Measurements from ENCODE around the gene CRAMP1. TPM values are rescaled to one million over a fixed set of nuclear protein-coding genes. Genes with fewer than 3 reads are reported as not detected.
A peak's percentile ranks its signal among the peaks of the same experiment; 100 is the strongest.
"Not testable (repeated sequence)": the region's sequence is repeated elsewhere in the genome, so short reads cannot be mapped to it uniquely, and the experiment has no call there.

CRAMP1 gene
- total RNA-seq, 2 donors from 2014 or later = 22.8 to 28.6 TPM

- H3K27ac Mint-ChIP-seq = no peak overlapping the region
- H3K27me3 Mint-ChIP-seq = no peaks in the 10 kb centered on the region
- no peaks in the 10 kb centered on the region for H3K9me3 ChIP-seq (ENCODE audit: control insufficient read depth, low read length, poor library complexity, severe bottlenecking)
- ATAC-seq = no peak
- no peak overlapping the region for H3K4me3 Mint-ChIP-seq
- no peaks in the 10 kb centered on the region for H3K36me3 Mint-ChIP-seq (ENCODE audit: low read depth)
- peaks cover 4% of the 10 kb centered on the region for H3K4me1 Mint-ChIP-seq
- DNase-seq = no peak
These were observed 79.8 kb downstream of the CRAMP1 start for GRCh38 chr16:1691956-1692355.

GRCh38 chr16:1696863-1697262 is 84.7 kb downstream of the CRAMP1 start:
- H3K4me1 Mint-ChIP-seq = no peaks in the 10 kb centered on the region
- no peaks in the 10 kb centered on the region for H3K27me3 Mint-ChIP-seq
- no peaks in the 10 kb centered on the region for H3K9me3 ChIP-seq (ENCODE audit: control insufficient read depth, low read length, poor library complexity, severe bottlenecking)
- DNase-seq = no peak
- no peak for ATAC-seq
- peaks cover 2% of the 10 kb centered on the region for H3K36me3 Mint-ChIP-seq (ENCODE audit: low read depth)
- peak overlapping the region; percentile 59 for H3K27ac Mint-ChIP-seq
- H3K4me3 Mint-ChIP-seq = no peak overlapping the region

DNA sequence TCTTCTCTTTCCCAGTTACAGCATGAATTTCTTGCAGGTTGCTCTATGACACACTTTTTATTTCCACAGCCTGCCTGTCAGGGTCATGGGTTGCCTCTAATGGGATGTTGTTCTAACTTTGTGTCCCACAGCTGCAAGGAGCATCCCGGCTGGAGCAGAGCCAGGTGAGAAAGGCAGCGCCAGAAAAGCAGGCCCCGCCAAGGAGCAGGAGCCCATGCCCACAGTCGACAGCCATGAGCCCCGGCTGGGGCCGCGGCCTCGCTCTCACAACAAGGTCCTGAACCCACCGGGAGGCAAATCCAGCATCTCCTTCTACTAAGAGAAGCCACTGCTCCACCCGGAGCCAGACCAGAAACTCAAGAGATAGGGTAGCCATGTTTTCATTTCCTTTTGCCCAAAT is 86.5 kb downstream of the CRAMP1 start:
- ATAC-seq = no peak
- Mint-ChIP-seq H3K36me3 (ENCODE audit: low read depth) (peaks cover 2% of the 10 kb centered on the region), H3K27ac (no peak overlapping the region), H3K4me3 (no peak overlapping the region), H3K4me1 (no peaks in the 10 kb centered on the region), H3K27me3 (no peaks in the 10 kb centered on the region)
- H3K9me3 ChIP-seq (ENCODE audit: control insufficient read depth, low read length, poor library complexity, severe bottlenecking) = no peaks in the 10 kb centered on the region
- no peak for DNase-seq

DNA sequence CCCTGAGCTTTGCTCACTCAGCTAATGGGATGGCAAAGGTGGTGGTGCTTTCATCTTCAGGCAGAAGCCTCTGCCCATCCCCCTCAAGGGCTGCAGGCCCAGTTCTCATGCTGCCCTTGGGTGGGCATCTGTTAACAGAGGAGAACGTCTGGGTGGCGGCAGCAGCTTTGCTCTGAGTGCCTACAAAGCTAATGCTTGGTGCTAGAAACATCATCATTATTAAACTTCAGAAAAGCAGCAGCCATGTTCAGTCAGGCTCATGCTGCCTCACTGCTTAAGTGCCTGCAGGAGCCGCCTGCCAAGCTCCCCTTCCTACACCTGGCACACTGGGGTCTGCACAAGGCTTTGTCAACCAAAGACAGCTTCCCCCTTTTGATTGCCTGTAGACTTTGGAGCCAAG is 88.1 kb downstream of the CRAMP1 start:
- no peak for ATAC-seq
- no peak for DNase-seq
- Mint-ChIP-seq H3K4me1 (no peaks in the 10 kb centered on the region), H3K27ac (no peak overlapping the region), H3K36me3 (ENCODE audit: low read depth) (peaks cover 2% of the 10 kb centered on the region), H3K27me3 (no peaks in the 10 kb centered on the region), H3K4me3 (no peak overlapping the region)
- H3K9me3 ChIP-seq (ENCODE audit: control insufficient read depth, low read length, poor library complexity, severe bottlenecking) = no peaks in the 10 kb centered on the region

- H3K4me3 Mint-ChIP-seq = no peak overlapping the region
- H3K4me1 Mint-ChIP-seq = peaks cover 5% of the 10 kb centered on the region
- H3K9me3 ChIP-seq (ENCODE audit: control insufficient read depth, low read length, poor library complexity, severe bottlenecking) = no peaks in the 10 kb centered on the region
- DNase-seq (no peak), ATAC-seq (no peak)
- no peak overlapping the region for H3K27ac Mint-ChIP-seq
- peaks cover 6% of the 10 kb centered on the region for H3K36me3 Mint-ChIP-seq (ENCODE audit: low read depth)
- H3K27me3 Mint-ChIP-seq = no peaks in the 10 kb centered on the region
These were observed 89.2 kb downstream of the CRAMP1 start for GRCh38 chr16:1701216-1701878.

DNA sequence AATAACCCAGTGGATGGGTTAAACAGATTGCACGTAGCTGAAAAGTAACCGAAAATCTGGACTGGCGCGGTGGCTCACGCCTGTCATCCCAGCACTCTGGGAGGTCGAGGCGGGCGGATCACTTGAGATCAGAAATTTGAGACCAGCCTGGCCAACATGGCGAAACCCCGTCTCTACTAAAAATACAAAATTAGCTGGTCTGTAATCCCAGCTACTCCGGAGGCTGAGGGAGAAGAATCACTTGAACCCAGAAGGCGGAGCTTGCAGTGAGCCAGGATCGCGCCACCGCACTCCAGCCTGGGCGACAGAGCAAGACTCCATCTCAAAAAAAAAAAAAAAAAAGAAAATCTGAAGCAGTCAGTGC is 93.1 kb downstream of the CRAMP1 start:
- not testable (repeated sequence) for DNase-seq

DNA sequence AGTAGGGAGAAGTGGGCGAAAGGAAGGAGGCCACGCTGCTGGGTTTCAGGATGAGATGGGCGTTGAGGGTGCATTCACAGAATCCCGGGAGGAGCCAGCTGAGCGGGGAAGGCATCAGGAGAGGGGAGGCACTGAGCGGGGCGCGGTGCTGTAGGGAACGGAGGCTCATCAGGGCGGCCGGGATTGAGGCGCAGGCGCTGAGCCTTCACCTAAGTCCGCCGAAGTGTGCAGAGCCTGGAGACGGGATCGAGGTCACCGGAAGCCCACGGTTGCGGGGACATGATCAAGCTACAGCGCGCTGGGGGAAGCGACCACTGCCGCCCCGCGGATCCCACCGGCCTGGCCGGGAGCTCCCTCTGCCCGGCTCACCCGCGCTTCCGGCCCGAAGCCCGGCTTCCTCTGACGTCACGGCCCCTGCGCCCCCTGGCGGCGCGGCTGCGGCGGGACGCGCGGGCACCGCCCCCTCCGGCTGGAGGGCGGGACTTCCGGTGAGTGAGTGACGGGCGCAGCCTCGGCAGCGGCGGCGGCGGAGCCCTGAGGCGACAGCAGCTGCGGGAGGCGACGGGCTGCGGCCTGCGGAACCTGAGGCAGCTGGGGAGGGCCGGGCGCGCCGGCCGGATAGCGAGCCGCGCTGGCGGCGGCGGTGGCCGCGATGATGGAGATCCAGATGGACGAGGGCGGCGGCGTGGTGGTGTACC is 93.7 kb downstream of the CRAMP1 start, which contains the start of gene MAPK8IP3:
Gene MAPK8IP3, plus strand, starts transcription at position 508 of the 698 bp plus-strand sequence. Its CDS starts 145 bp downstream, at position 653.
- peak within 1 kb of the TSS; percentile 100 for H3K27ac Mint-ChIP-seq
- DNase-seq (peak; percentile 95 to 99 (median 99)), ATAC-seq (peak; percentile 87)
- peak within 1 kb of the TSS; percentile 99 for H3K4me3 Mint-ChIP-seq
- no peaks in the 10 kb centered on the region for H3K9me3 ChIP-seq (ENCODE audit: control insufficient read depth, low read length, poor library complexity, severe bottlenecking)
- peaks cover 4% of the 10 kb centered on the region for H3K36me3 Mint-ChIP-seq (ENCODE audit: low read depth)
- peaks cover 24% of the 10 kb centered on the region for H3K4me1 Mint-ChIP-seq
- H3K27me3 Mint-ChIP-seq = no peaks in the 10 kb centered on the region

More for the DNA sequence above, 93.1 kb downstream of the CRAMP1 start:
- Mint-ChIP-seq H3K4me1 (peaks cover 24% of the 10 kb centered on the region), H3K4me3 (peak overlapping the region; percentile 99), H3K27ac (peak overlapping the region; percentile 100)
- ATAC-seq = peak; percentile 43
- H3K9me3 ChIP-seq (ENCODE audit: control insufficient read depth, low read length, poor library complexity, severe bottlenecking); H3K36me3 Mint-ChIP-seq (ENCODE audit: low read depth); H3K27me3 Mint-ChIP-seq: not testable (repeated sequence)

GRCh38 chr16:1706386-1707192 is 94.4 kb downstream of the CRAMP1 start:
- peak overlapping the region; percentile 99 for H3K4me3 Mint-ChIP-seq
- peak overlapping the region; percentile 100 for H3K27ac Mint-ChIP-seq
- no peaks in the 10 kb centered on the region for H3K9me3 ChIP-seq (ENCODE audit: control insufficient read depth, low read length, poor library complexity, severe bottlenecking)
- no peak for DNase-seq
- H3K4me1 Mint-ChIP-seq = peaks cover 24% of the 10 kb centered on the region
- H3K27me3 Mint-ChIP-seq = no peaks in the 10 kb centered on the region
- H3K36me3 Mint-ChIP-seq (ENCODE audit: low read depth) = peaks cover 4% of the 10 kb centered on the region
- ATAC-seq = peak; percentile 44

GRCh38 chr16:1707193-1707790 is 95.1 kb downstream of the CRAMP1 start:
- DNase-seq (no peak), ATAC-seq (no peak)
- Mint-ChIP-seq H3K4me1 (peaks cover 24% of the 10 kb centered on the region), H3K27ac (peak overlapping the region; percentile 100), H3K4me3 (peak overlapping the region; percentile 99), H3K27me3 (no peaks in the 10 kb centered on the region), H3K36me3 (ENCODE audit: low read depth) (peaks cover 4% of the 10 kb centered on the region)
- H3K9me3 ChIP-seq (ENCODE audit: control insufficient read depth, low read length, poor library complexity, severe bottlenecking) = no peaks in the 10 kb centered on the region

GRCh38 chr16:1708083-1708767 is 96.1 kb downstream of the CRAMP1 start:
- DNase-seq = no peak
- Mint-ChIP-seq H3K27me3 (no peaks in the 10 kb centered on the region), H3K4me1 (peaks cover 28% of the 10 kb centered on the region)

DNA sequence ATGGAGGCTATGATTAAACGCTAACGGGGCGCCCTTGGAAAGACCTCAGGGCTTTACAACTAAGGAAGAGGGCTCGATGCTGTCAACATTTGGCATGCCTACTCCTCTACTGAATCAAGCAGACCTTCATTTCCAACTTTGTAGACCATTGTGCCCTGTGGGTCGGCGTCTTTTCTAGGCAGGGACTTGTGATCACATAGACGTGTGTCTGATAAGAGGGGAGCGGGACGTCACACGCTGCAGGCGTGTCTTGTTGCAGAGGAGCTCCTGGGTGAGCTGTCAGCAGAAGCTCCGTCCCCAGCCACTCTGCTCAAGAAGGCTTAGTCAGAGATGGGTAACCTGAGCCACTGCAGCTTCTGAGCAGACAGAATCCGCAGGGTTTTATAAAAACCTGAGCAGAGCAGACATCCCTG is 96.6 kb downstream of the CRAMP1 start:
- Mint-ChIP-seq H3K4me1 (peaks cover 28% of the 10 kb centered on the region), H3K4me3 (peak overlapping the region; percentile 36), H3K27ac (no peak overlapping the region), H3K36me3 (ENCODE audit: low read depth) (peaks cover 4% of the 10 kb centered on the region), H3K27me3 (no peaks in the 10 kb centered on the region)
- no peaks in the 10 kb centered on the region for H3K9me3 ChIP-seq (ENCODE audit: control insufficient read depth, low read length, poor library complexity, severe bottlenecking)
- no peak for DNase-seq
- no peak for ATAC-seq

More at GRCh38 chr16:1708083-1708767, 96.1 kb downstream of the CRAMP1 start:
- no peak for ATAC-seq
- H3K9me3 ChIP-seq (ENCODE audit: control insufficient read depth, low read length, poor library complexity, severe bottlenecking) = no peaks in the 10 kb centered on the region
- Mint-ChIP-seq H3K4me3 (peak overlapping the region; percentile 99), H3K36me3 (ENCODE audit: low read depth) (peaks cover 4% of the 10 kb centered on the region), H3K27ac (peak overlapping the region; percentile 100)

- no peaks in the 10 kb centered on the region for H3K9me3 ChIP-seq (ENCODE audit: control insufficient read depth, low read length, poor library complexity, severe bottlenecking)
- peaks cover 30% of the 10 kb centered on the region for H3K4me1 Mint-ChIP-seq
- ATAC-seq = no peak
- no peak overlapping the region for H3K4me3 Mint-ChIP-seq
- no peak overlapping the region for H3K27ac Mint-ChIP-seq
- peaks cover 4% of the 10 kb centered on the region for H3K36me3 Mint-ChIP-seq (ENCODE audit: low read depth)
- no peaks in the 10 kb centered on the region for H3K27me3 Mint-ChIP-seq
- no peak for DNase-seq
These were observed 97.2 kb downstream of the CRAMP1 start for GRCh38 chr16:1709356-1709755.

Data from T-helper 17 cell (primary cell).